Neural crest cell (in vitro differentiated cells): ENCODE measurements around the gene SUPT6H. TPM values are rescaled to one million over a fixed set of nuclear protein-coding genes. Genes with fewer than 3 reads are reported as not detected.

Source experiments
- DNase-seq: peaks from one replicate; pipeline ENCODE4 v3.0.0; 2021; ENCODE audit warnings: low read depth, mixed read lengths, low spot score
- H3K27ac Mint-ChIP-seq: one replicate; pipeline ENCODE4 v1.8.0; 2021; ENCODE audit warnings: mild to moderate bottlenecking, mixed read lengths; ENCODE audit not compliant: unreplicated experiment
- H3K27me3 Mint-ChIP-seq: 2 replicates; pipeline ENCODE4 v1.8.0; 2021; ENCODE audit warnings: low read depth, mild to moderate bottlenecking, mixed read lengths
- H3K36me3 Mint-ChIP-seq: 2 replicates; pipeline ENCODE4 v1.8.0; 2021; ENCODE audit warnings: low read depth, mild to moderate bottlenecking, mixed read lengths
- H3K4me1 Mint-ChIP-seq: 2 replicates; pipeline ENCODE4 v1.8.0; 2021; ENCODE audit warnings: mixed read lengths
- H3K4me3 Mint-ChIP-seq: one replicate; pipeline ENCODE4 v1.8.0; 2021; ENCODE audit warnings: mild to moderate bottlenecking, mixed read lengths
- H3K9me3 Mint-ChIP-seq: 2 replicates; pipeline ENCODE4 v1.8.0; 2021; ENCODE audit warnings: mixed read lengths
- total RNA-seq: library from RNA; stranded (reverse); gene quantifications from 2 replicates; pipeline ENCODE4 v1.2.1, GENCODE V29; 2021
- TF ChIP-seq, protein P1 (sequence below): fragments of 200-600 bp; sonication (generic); conservative IDR thresholded peaks from 2 replicates; pipeline ENCODE4 v1.5.0; 2021; ENCODE audit warnings: antibody characterized with exemption, mild to moderate bottlenecking

SUPT6H gene
- total RNA-seq, 1 donor from 2014 or later: 70.0 TPM

DNA sequence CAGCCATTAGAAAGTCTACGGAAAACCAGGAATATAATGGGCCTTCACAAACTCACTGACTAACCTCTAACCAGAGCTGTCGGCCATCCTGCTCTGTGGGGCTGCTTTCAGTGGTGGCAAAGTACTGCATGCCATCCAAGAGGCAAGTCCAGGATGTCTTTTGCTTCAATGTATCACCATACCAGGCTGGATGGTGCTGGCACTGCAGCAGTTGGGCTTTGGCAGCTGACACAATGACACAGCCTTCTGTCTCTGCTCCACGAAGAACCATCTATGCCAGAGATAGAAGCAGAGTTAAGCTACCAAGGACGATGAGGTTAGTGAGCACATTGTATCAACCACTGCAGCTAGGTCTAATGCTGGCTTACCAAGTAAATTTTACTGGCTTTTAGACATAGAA, 38.3 kb upstream of the SUPT6H start:
- Mint-ChIP-seq H3K36me3 (peaks cover 22% of the 10 kb centered on the region), H3K27me3 (no peaks in the 10 kb centered on the region)

DNA sequence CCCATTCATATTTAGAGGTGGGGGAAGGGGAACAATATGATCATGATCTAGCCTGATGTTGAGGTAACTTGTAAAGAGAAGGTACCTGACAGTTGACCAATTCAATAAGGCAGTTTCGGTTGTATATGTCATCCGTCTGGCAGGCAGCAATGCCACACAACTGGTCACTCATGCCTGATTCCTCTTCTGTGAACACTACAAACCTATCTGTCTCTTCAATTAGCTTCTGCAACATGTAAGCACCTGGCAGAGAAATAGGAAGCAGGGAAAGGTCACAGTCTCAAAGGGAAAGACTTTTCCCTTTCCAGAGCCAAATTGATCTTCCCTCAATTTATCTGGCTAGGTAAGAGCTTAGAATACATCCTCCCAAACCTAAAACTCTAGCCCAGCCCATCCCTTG, 37.9 kb upstream of the SUPT6H start:
- Mint-ChIP-seq H3K27ac (no peak overlapping the region), H3K4me3 (no peak overlapping the region), H3K36me3 (peaks cover 19% of the 10 kb centered on the region), H3K27me3 (no peaks in the 10 kb centered on the region), H3K4me1 (no peaks in the 10 kb centered on the region), H3K9me3 (no peaks in the 10 kb centered on the region)
- TF ChIP-seq, protein P1, sequence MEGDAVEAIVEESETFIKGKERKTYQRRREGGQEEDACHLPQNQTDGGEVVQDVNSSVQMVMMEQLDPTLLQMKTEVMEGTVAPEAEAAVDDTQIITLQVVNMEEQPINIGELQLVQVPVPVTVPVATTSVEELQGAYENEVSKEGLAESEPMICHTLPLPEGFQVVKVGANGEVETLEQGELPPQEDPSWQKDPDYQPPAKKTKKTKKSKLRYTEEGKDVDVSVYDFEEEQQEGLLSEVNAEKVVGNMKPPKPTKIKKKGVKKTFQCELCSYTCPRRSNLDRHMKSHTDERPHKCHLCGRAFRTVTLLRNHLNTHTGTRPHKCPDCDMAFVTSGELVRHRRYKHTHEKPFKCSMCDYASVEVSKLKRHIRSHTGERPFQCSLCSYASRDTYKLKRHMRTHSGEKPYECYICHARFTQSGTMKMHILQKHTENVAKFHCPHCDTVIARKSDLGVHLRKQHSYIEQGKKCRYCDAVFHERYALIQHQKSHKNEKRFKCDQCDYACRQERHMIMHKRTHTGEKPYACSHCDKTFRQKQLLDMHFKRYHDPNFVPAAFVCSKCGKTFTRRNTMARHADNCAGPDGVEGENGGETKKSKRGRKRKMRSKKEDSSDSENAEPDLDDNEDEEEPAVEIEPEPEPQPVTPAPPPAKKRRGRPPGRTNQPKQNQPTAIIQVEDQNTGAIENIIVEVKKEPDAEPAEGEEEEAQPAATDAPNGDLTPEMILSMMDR: no peak
- no peak for DNase-seq

More for the DNA sequence above, 38.3 kb upstream of the SUPT6H start:
- H3K4me1 Mint-ChIP-seq: no peaks in the 10 kb centered on the region
- TF ChIP-seq, protein P1: no peak
- no peak overlapping the region for H3K4me3 Mint-ChIP-seq
- no peak for DNase-seq
- no peaks in the 10 kb centered on the region for H3K9me3 Mint-ChIP-seq
- H3K27ac Mint-ChIP-seq: no peak overlapping the region

DNA sequence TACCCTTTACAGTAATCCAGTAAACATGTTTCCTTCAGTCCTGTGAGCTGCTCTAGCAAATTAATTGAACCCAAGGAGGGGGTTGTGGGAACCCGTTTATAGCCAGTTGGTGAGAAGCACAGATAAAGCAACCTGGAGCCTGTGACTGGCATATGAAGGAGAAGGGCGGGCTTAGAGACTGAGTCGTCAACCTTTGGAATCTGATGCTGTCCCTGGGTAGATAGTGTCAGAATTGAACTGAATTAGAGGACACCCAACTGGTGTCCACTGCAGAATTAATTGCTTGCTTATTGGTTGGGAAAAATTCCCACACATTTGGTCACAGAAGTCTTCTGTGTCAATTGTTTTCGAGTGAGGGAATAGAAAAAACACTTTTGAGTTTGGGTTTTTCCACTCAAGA, 35.2 kb upstream of the SUPT6H start:
- Mint-ChIP-seq H3K4me3 (no peak overlapping the region), H3K9me3 (no peaks in the 10 kb centered on the region), H3K27ac (no peak overlapping the region), H3K4me1 (no peaks in the 10 kb centered on the region), H3K36me3 (peaks cover 11% of the 10 kb centered on the region), H3K27me3 (no peaks in the 10 kb centered on the region)
- TF ChIP-seq, protein P1: no peak
- DNase-seq: no peak

DNA sequence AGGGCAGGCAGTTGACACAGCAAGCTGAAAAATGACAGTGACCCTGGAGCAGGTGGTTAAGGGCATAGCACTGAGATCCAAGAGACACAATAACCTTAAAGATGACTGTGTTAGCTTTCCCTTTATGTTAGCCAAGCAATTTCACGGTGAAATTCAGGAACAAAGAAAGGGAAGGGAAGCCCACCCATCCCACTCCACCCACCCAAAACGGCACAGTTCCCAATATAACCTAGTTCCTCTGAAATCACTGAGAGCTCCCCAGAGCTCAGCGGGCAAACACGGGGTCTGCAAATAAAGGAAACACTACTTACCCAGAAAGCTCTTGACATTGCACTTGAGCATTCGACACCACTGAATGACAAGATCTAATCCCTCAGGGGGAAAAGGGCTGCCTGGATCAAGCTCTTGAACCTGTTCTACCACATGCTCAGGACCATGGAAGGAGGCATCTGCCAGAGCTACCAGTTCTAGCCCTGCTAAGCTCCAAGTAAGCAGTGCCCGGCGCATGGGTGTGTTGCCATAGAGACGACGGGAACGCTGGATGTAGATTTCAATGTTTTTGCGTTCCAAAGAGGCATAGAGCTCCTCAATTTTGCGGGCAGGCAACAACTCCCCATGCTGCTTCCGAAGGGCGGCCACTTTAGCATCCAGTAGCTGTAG, 27.7 kb upstream of the SUPT6H start:
- no peak for DNase-seq
- no peaks in the 10 kb centered on the region for H3K27me3 Mint-ChIP-seq
- H3K4me3 Mint-ChIP-seq: no peak overlapping the region
- peaks cover 29% of the 10 kb centered on the region for H3K36me3 Mint-ChIP-seq
- H3K27ac Mint-ChIP-seq: no peak overlapping the region
- no peaks in the 10 kb centered on the region for H3K9me3 Mint-ChIP-seq
- H3K4me1 Mint-ChIP-seq: no peaks in the 10 kb centered on the region
- TF ChIP-seq, protein P1: no peak

DNA sequence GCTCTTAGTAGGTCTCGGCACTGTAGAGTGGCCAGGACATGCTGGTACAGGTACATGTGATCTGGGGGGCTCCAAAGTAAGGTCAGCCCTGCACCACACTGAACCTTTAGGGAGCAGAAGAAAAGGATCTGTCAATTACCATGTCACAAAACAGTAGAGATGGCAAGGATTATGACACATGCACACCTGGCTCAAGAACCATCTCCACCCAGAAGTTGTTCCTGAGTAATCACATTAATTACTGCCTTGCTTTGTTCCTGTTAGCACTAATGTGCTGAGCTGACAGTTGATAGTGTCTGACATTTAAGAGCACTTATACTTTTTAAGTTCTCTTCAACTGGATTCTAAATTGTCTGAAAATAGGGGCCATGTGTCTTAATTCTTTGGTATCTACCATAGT, 26.5 kb upstream of the SUPT6H start:
- H3K4me3 Mint-ChIP-seq: no peak overlapping the region
- no peak for DNase-seq
- H3K36me3 Mint-ChIP-seq: peaks cover 31% of the 10 kb centered on the region
- no peak overlapping the region for H3K27ac Mint-ChIP-seq
- no peaks in the 10 kb centered on the region for H3K9me3 Mint-ChIP-seq
- H3K4me1 Mint-ChIP-seq: no peaks in the 10 kb centered on the region
- no peaks in the 10 kb centered on the region for H3K27me3 Mint-ChIP-seq
- TF ChIP-seq, protein P1: no peak
